Central memory CD8-positive, alpha-beta T cell (primary cell): ENCODE results near the gene ABTB2.

ENCODE experiments used
- ATAC-seq: fragments of 150-1000 bp; cut with Tn5 transposase; replicated peaks from 2 replicates; pipeline ENCODE4 v1.10.0; 2022; ENCODE audit warnings: mild to moderate bottlenecking, moderate FRiP score, moderate number of reproducible peaks; ENCODE audit not compliant: poor library complexity, severe bottlenecking; ENCODE audit errors: extremely low read depth
- DNase-seq, 2 donors: peaks; one replicate each; pipeline ENCODE4 v3.0.0; 2021; ENCODE audit warnings: low spot score in 2 of 2
- H3K27ac Mint-ChIP-seq: one replicate; pipeline ENCODE4 v1.8.0; 2022; ENCODE audit warnings: low read depth, mild to moderate bottlenecking, moderate library complexity, mixed read lengths
- H3K27me3 Mint-ChIP-seq: one replicate; pipeline ENCODE4 v1.8.0; 2022; ENCODE audit warnings: mixed read lengths
- H3K36me3 Mint-ChIP-seq: one replicate; pipeline ENCODE4 v1.8.0; 2022; ENCODE audit warnings: mild to moderate bottlenecking, moderate library complexity, mixed read lengths; ENCODE audit not compliant: insufficient read depth
- H3K4me1 Mint-ChIP-seq: one replicate; pipeline ENCODE4 v1.8.0; 2022; ENCODE audit warnings: mixed read lengths
- H3K4me3 Mint-ChIP-seq: one replicate; pipeline ENCODE4 v1.8.0; 2022; ENCODE audit warnings: mild to moderate bottlenecking, moderate library complexity, mixed read lengths
- H3K9me3 Mint-ChIP-seq: one replicate; pipeline ENCODE4 v1.8.0; 2022; ENCODE audit warnings: mixed read lengths

Gene ABTB2

DNA sequence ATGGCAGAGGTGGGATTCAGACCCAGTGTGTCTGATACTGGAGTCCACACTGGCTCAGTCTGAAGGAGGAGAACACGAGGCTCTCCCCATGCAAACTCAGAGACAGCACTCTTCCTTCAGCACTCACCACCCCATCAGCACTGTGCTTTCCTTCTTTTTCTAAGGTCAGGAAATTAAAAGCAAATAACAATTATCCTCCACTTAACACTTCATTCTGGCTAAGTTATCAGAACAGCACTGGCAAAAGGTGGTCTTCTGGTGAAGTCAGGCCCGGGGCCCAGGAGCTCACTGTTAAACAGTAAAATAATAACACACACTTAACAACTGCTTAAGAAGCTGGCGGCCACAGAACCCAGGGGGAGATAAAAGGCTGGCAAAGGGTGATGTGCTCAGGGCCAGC lies 145.2 kb downstream of the ABTB2 start:
- Mint-ChIP-seq H3K4me3 (no peak overlapping the region), H3K27me3 (no peaks in the 10 kb centered on the region), H3K9me3 (no peaks in the 10 kb centered on the region), H3K4me1 (no peaks in the 10 kb centered on the region), H3K27ac (no peak overlapping the region), H3K36me3 (peaks cover 2% of the 10 kb centered on the region)
- DNase-seq, result no peak
- ATAC-seq, result no peak

DNA sequence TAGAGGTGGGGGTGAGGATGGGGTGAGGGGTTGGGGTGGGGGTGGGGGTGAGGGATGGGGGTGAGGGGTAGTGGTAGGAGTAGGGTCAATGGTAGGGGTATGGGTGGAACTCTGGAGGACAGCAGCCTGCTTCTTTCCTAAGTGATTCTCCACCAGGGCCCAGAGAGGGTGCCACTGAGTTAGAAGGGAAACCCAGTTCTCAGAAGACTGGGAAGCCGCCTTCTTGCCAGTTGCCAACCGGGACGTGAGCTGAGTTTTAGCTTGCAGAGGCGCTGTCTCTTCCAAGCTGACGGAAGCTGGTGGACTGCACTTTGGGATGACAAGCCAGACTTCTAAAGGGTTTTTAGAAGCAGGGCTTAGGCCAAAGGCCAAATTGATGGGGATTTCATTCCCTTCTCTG lies 148.0 kb downstream of the ABTB2 start:
- no peaks in the 10 kb centered on the region for H3K4me1 Mint-ChIP-seq
- no peak for ATAC-seq
- no peak for DNase-seq

DNA sequence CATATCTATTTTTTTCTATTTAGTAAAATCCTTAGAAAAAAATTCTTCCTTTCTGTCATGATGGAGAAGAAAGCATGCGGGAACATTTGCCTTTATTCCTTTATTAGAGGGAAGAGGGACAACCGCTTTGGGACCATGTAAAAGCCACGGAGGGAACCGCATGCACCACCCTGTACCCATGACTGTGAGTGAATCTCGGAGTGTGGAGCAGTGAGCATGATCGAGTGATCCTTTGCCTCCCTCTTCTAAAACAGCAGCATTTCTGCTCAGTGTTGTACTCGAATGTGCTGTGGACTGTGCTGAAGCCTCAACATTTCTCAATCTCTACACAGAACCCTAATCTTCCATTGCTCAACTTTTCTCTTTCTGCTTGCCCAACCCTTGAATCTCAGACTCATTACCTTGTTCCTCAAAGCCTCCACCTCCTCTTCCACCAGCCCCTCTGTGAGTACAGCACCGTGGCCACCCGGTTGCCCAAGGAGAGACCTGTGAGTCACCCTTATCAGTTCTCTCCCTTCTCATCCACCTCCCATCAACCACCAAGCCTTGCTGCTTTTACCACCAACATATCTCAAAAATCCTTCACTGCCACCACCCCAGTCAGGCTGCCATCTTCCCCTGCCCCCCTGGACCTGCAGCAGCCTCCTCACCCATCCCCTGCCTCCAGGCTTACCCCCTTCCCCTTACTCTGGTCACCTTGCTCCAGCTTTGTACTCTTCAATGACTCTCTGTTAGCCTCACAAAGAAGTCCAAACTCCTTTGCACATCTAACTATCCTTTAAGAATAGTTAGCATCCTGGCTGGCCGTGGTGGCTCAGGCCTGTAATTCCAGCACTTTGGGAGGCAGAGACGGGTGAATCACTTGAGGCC lies 149.3 kb downstream of the ABTB2 start:
- no peak for ATAC-seq

More for the DNA sequence above, 148.0 kb downstream of the ABTB2 start:
- Mint-ChIP-seq H3K4me3 (no peak overlapping the region), H3K36me3 (peaks cover 2% of the 10 kb centered on the region), H3K9me3 (no peaks in the 10 kb centered on the region), H3K27ac (no peak overlapping the region), H3K27me3 (no peaks in the 10 kb centered on the region)

DNA sequence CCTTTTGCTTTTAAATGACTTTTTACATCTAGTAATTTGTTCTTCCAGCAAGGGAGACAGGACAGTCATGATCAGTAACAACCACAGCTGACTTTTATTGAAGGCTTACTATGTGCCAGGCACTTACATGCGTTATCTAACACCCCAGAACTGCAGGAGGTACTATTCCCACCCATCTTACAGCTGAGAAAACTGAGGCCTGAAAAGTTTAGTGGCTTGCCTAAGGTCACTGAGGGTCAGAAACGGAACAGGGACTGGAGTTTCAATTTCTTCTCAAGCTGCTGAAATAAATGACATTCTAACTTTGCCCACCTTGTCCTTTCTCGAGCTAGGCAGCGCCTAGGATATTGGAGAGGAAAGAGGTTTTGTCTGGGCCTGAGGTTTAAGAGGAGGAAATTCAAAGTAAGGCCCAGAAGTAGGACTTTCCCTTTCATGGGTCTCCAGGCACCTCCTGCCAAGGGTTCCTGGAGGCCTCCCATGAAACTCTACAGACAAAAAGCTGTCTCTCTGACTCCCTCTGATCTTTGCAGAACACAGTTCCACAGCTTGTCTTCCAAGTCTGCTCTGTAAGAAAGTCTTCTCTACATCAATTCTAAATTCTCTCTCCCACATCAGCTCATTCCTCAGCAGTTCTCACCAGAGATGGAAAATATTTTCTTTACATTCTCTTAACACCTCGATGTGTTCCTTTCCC lies 150.2 kb downstream of the ABTB2 start:
- no peak for ATAC-seq
- Mint-ChIP-seq H3K36me3 (no peaks in the 10 kb centered on the region), H3K27me3 (no peaks in the 10 kb centered on the region), H3K27ac (no peak overlapping the region), H3K4me1 (peaks cover 5% of the 10 kb centered on the region), H3K4me3 (no peak overlapping the region), H3K9me3 (no peaks in the 10 kb centered on the region)
- no peak for DNase-seq

More for the DNA sequence above, 149.3 kb downstream of the ABTB2 start:
- no peaks in the 10 kb centered on the region for H3K27me3 Mint-ChIP-seq
- H3K9me3 Mint-ChIP-seq, result no peaks in the 10 kb centered on the region
- H3K4me3 Mint-ChIP-seq, result no peak overlapping the region
- DNase-seq, result no peak
- H3K36me3 Mint-ChIP-seq, result no peaks in the 10 kb centered on the region
- no peaks in the 10 kb centered on the region for H3K4me1 Mint-ChIP-seq
- no peak overlapping the region for H3K27ac Mint-ChIP-seq

DNA sequence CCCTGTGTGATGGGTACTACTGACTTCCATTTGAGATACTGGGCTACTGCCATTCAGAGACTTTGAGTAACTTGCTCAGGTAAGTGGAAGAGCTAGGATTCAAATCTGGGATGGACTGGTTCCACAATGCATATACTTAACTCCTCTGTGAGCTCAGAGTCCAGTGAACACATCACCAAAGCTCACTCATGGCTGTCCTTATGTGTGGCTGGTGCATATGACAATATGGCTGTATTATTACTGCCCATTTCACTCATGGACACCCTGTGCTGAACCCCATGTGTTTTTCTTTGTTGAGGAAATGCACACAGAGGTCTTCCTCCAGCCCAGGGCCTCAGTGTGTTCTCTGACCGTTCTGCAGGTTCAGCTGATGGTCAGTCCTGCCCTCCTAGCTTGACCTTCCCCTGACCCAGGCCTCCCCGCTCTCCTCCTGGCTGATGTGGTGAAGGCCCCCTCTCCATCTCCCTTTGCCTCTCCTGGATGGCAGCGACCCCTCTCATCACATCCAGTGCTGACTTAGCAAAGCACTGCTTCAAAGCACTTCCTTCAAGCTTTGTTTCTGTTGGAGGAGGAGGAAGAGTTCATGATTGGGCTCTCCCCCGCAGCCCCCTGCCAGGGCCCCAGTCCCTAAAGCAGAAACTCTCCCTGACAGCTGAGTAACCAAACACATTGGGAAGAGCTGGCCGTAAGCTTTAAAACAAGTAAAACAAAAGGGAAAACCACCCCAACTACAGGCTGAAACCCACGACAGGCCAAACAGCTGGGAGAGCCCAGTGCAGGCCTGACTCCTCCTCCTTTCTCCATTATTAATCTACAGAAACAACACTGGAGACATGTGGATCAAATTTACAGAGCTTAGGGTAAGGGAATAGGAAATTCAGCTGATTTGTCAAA lies 151.2 kb downstream of the ABTB2 start:
- no peak overlapping the region for H3K27ac Mint-ChIP-seq

DNA sequence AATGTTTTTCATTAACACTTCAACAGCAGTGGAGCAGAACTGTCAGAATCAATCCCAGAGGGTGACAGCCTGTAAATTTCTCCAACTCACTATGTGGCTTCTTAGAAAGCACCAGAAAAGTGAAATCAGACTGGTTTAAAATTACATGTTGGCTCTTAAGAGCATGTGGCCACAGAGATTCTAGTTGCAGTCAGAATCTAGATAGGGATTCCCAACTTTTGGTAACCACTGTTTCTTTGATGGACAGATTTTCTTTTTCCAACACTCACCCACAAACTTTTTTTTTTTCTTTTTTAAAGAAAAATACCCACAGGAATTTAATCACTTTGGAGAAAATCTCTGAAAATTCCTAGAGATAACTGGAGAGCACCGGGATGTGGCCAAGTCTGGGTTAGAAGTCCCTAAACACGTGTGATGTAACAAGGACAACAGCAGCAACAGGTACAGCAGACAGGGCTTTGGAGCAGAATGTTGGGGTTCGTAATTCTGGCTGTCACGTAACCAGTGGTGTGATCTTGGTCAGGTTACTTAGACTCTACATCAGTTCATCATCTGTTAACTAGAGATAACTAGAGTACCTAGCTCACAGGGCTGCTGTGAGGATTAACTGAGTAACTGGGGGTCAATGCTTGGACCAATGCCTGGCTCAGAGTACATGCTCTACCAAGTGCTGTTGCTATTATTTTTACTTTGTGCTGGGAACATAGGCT lies 152.3 kb downstream of the ABTB2 start:
- H3K9me3 Mint-ChIP-seq, result no peaks in the 10 kb centered on the region
- no peak overlapping the region for H3K4me3 Mint-ChIP-seq
- DNase-seq, result no peak
- ATAC-seq, result no peak
- H3K27ac Mint-ChIP-seq, result no peak overlapping the region
- peaks cover 5% of the 10 kb centered on the region for H3K4me1 Mint-ChIP-seq
- no peaks in the 10 kb centered on the region for H3K36me3 Mint-ChIP-seq
- no peaks in the 10 kb centered on the region for H3K27me3 Mint-ChIP-seq

More for the DNA sequence above, 151.2 kb downstream of the ABTB2 start:
- H3K27me3 Mint-ChIP-seq, result no peaks in the 10 kb centered on the region
- H3K4me3 Mint-ChIP-seq, result no peak overlapping the region
- ATAC-seq, result no peak
- no peaks in the 10 kb centered on the region for H3K36me3 Mint-ChIP-seq
- no peak for DNase-seq
- H3K9me3 Mint-ChIP-seq, result no peaks in the 10 kb centered on the region
- H3K4me1 Mint-ChIP-seq, result peaks cover 5% of the 10 kb centered on the region

DNA sequence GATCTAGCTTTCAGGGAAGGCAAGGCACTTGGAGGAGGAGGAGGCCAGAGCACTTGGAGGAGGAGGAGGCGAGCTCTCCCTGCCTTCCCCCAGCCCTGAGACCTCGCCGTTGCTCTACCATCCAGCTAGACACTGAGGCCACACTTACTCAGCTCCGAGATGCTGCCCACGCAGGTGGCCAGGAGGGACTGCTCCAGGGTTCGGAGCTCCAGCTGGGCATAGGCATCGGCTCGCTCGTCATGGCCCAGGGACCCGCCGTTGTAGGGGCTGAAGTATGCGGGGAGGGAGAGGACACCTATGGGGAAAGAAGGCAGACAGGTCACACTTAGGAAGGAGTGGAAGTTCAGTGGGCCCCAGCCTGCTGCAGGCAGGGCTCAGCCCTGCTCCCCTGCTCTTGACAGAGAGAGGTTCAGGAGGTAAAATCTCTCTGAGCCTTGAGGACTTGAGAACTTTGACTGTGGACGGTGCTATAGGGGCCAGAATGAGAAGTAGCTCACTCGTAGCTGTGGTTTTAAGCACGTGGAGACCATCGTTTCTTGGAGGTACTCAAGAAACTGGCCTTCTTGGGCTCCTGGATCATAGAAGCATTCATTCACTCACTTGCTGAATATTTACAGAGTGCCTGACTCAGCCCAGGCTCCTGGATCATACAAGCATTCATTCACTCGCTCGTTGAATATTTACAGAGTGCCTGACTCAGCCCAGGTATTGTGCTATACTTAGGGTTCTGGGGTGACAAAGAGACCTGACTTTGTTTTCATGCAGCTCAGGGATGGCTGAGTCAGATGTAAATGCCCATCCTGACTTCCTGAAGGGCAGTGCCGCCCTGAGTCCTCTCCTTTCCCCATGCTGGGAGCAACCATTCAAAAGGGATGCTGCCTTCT lies 153.2 kb downstream of the ABTB2 start:
- Mint-ChIP-seq H3K27me3 (no peaks in the 10 kb centered on the region), H3K36me3 (no peaks in the 10 kb centered on the region), H3K27ac (no peak overlapping the region), H3K4me1 (peaks cover 5% of the 10 kb centered on the region), H3K9me3 (no peaks in the 10 kb centered on the region), H3K4me3 (no peak overlapping the region)
- DNase-seq (no peak), ATAC-seq (no peak)

DNA sequence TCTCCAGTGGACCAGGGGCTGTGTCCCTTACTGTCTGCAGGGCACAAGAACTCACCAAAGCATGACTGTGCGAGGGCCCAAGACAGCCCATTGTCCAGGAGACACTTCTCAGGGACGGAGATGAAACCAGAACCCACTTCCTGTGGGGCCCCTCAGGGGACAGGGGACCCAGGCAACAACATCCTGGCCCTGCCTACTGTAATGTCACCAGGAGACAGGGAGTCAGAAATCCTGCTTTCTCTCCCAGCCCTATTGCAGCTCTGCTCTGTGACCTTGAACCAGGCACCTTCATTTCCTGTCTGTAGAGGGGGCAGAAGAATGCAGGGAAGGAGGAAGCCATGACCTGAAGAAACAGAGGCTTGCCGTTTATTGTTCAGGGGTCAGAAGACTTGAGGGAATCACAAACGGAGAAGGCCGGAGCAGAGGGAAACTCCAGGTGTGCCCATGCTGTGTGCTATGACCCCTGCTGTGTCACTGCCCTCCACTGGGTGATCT lies 154.4 kb downstream of the ABTB2 start:
- no peaks in the 10 kb centered on the region for H3K9me3 Mint-ChIP-seq
- no peak overlapping the region for H3K27ac Mint-ChIP-seq
- H3K4me3 Mint-ChIP-seq, result no peak overlapping the region
- H3K27me3 Mint-ChIP-seq, result no peaks in the 10 kb centered on the region
- H3K36me3 Mint-ChIP-seq, result no peaks in the 10 kb centered on the region
- peaks cover 16% of the 10 kb centered on the region for H3K4me1 Mint-ChIP-seq
- no peak for DNase-seq
- no peak for ATAC-seq

DNA sequence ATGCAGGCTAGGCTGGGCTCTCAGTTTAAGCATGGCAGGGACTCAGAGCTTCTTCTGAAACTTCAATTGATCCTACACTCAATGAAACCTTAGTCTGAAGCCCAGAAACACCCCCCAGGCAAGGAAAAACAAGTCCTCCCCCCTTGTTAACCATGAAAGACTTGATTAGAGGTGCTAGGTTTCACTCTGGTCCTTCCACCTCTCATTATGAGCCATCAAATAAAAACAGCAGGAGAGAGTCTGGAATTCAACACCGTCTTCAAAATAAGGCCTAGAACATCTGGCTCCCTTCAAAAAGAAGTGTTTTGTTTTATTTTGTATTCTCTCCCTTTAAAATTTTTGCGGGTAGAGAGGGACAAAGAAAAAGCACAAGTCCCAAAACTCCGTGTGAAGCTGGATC lies 156.7 kb downstream of the ABTB2 start:
- Mint-ChIP-seq H3K4me1 (peaks cover 18% of the 10 kb centered on the region), H3K9me3 (no peaks in the 10 kb centered on the region), H3K36me3 (peaks cover 2% of the 10 kb centered on the region), H3K27me3 (no peaks in the 10 kb centered on the region), H3K27ac (no peak overlapping the region), H3K4me3 (no peak overlapping the region)
- DNase-seq (no peak), ATAC-seq (no peak)

DNA sequence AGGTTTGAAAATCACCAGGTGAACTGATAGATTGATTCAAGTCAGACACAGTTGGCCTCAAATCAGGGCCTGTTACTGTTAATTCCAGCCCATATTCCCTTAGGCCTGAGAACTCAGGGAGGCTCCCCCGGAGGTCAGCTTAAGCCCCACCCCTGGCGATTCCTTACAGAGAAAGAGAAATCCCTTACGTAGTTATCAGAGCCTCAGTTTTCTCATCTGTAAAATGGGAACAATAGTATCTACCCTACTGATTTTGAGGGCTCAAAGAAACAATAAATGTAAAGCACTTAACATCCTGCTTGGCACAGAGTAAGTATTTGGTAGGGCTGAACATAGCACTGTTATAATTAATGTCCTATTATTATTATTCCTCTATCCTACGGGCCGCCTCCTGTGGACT lies 158.3 kb downstream of the ABTB2 start:
- peaks cover 2% of the 10 kb centered on the region for H3K36me3 Mint-ChIP-seq

DNA sequence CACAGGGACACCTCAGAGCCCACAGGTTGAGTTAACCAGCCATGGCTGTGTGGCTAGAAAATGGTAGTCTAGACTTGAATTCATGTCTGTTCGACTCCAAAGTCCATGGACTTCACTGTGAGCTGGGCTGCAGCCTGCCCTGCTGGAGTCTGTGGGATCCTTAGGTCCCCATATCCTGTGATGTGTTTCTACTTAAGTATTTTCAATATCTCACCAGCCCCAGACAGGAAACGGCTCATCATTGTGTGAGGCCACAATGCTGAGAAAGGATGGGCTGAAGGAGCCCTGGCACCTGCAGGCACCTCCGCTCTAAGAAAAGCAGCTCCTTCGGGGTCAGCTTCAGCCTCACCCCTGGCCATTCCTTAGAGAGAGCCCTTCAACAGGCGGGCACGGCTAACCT lies 159.3 kb downstream of the ABTB2 start:
- Mint-ChIP-seq H3K9me3 (no peaks in the 10 kb centered on the region), H3K27ac (no peak overlapping the region), H3K4me3 (no peak overlapping the region), H3K4me1 (peaks cover 18% of the 10 kb centered on the region), H3K27me3 (no peaks in the 10 kb centered on the region), H3K36me3 (peaks cover 2% of the 10 kb centered on the region)
- ATAC-seq (peak; percentile 52), DNase-seq (no peak)

More for the DNA sequence above, 158.3 kb downstream of the ABTB2 start:
- no peak overlapping the region for H3K4me3 Mint-ChIP-seq
- H3K27ac Mint-ChIP-seq, result no peak overlapping the region
- no peak for ATAC-seq
- DNase-seq, result no peak
- H3K4me1 Mint-ChIP-seq, result peaks cover 18% of the 10 kb centered on the region
- H3K27me3 Mint-ChIP-seq, result no peaks in the 10 kb centered on the region
- no peaks in the 10 kb centered on the region for H3K9me3 Mint-ChIP-seq
